ENCODE measurements around the gene PPID.
A peak's percentile ranks its signal among the peaks of the same experiment; 100 is the strongest.
"Not testable (repeated sequence)": the region's sequence is repeated elsewhere in the genome, so short reads cannot be mapped to it uniquely, and the experiment has no call there.

PPID gene

DNA sequence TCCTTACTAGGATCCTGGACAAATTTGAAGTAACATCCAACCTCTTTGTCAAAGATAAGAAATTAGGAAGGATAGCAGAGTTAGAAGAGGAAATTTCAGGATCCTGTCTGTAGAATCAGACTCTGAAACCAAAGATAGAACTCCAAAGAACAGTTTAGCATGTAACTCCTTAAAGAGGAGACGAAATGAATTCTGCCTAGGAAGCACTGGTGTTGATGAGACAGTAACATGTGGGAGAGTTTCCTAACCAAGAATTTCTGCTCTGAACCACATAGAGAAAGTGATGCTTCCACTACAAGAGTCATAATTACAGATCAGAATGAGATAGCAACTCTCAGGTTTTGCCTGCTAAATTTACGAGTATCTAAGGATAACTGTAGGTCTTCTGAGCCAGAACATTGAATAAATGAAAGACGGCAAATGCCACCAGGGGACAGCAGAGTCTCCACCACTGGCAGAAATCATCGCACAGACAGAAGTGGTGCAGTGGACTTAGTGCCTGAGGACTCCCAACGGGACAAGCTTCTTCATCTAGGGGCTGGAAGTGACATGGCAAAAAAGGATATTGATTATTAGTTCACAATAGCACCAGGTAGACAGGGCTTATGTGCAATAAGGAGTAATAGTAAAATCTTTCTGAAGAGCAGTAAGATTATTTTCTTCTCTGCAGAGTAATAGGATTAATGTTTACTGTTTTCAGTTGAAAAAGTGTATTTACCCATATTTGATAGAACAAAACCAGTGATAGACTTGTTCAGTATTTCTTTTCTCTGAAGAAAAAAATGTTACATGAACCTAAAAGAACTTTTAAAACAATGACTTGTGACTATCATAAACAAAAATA lies 6.7 kb upstream of the PPID start:
- DNase-seq, result no peak

DNA sequence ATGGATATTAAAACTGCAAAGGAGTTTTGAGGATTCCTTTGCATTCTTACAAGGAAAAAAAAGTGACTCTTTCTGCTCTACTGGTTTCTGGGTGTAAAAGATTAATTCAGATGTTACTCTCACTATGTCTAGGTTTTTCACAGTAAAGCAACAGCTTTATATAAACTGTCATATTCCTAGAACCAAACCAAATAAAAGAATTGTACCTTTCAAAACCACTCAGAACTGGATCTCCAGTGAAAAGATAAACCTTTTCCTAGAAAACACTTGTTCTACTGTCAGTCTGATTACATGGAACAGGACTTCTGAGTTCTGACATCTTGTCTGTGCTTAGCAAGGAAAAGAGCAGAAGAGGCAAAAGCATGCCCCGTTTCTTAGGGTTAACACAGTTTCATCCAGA lies 5.0 kb upstream of the PPID start:
- DNase-seq, result no peak

DNA sequence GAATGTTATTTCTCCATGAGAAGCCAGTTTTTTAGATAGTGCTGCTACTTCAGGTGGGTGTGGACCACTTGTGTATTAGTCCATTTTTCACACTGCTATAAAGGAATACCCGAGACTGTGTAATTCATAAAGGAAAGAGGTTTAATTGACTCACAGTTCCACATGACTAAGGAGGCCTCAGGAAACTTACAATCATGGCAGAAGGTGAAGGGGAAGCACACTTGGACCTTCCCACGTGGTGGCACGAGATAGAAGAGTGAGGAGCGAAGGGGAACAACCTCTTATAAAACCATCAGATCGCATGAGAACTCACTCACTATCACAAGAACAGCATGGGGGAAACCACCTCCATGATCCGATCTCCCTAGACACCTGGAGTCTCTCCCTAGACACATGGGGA lies 3.4 kb upstream of the PPID start:
- no peak for DNase-seq

DNA sequence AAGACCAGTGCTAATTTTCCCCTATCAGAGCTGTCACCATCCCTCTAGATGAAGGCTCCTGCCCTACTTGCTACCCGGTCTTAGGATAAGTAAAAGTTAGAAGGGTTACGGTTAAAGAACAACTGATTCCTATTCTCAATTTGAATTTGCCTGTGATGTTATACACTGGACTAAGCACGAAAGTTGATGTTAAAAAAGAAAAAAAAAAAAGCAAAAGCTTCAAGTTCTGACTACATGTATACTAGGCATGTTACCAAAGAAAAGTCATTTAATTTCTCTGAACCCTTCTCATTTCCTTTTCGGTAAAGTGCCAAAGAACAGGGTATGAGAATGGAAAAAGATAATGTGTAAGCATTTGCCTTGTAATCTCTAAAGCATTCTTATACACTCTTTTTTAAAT lies 1.4 kb upstream of the PPID start:
- DNase-seq, result no peak

DNA sequence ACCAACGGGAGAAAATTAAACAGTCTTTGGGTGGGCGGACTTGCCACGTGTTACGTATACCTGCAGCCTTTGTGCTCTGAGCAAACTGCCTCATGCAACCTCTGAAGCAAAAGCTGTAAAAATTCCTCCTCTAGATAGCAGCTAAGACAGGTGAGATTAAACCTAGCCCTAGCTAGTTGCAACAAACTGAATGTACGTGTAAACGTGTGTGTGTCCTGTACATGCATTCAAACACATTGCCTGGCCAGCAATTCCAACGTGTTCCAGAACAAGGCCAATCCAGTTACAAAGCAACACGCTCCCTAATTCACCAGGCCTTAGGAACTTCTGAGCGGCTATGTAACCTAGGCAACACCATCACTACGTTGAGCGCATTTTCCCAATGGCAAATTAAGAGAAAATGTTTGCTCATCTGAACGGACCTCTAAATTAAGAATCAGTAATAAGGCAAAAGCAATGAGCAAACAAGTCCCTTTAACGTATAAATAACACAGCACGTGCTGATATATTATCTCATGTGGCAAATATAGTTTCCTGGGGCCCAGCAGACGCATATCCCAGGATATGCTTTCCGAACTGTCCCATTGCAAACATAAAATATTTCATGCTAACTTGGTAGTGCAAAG lies 792 bp downstream of the PPID start:
- DNase-seq, result no peak

DNA sequence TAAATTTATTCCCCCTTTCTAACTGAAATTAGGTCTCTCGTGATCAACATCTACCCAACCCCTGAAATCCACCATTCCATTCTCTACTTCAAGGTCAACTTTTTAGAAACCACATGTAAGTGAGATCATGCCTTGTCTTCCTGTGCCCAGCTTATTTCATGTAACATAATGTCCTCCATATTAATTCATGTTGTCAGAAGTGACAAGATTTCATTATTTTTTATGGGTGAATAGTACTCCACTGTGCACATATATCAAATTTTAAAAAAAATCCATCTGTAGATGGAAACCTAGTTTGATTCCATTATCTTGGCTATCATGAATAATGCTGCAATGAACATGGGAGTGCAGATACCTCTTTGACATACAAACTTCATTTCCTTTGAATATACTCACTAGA lies 1.5 kb downstream of the PPID start:
- no peak for DNase-seq

DNA sequence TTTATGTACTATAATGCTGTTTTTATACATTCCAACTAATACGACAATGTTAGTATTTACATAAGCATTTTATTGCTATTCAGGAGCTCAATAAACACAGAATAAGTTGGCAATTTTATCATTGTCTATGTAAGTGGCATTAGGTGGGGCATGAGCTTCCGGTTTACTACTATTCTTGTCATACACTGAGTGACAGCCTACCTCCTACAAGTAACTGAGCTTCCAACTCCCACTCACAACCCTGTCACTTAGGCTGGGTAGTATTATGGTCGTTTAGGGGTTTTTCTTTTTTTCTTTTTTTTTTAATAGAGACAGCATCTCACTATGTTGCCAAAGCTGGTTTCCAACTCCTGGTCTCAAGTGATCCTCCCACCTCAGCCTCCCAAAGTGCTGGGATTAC lies 7.4 kb downstream of the PPID start:
- no peak for DNase-seq

DNA sequence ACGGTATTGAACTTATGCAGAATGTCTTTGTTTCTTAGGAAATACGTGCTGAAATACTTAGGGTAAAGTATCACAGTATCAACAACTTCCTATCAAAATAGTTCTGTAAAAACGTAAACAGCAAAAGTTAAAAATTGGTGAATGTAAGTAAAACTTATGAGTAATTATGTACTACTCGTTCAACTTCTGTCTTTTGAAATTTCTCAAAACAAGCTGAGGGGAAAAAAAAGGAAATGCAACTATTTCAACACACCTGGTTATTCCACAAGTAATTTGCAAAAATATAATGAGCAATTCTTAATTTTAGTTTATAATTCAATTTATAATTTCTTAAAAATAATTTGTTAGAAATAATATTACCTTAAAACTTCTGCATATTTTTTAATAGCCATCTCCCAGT lies 8.3 kb downstream of the PPID start:
- no peak for DNase-seq

DNA sequence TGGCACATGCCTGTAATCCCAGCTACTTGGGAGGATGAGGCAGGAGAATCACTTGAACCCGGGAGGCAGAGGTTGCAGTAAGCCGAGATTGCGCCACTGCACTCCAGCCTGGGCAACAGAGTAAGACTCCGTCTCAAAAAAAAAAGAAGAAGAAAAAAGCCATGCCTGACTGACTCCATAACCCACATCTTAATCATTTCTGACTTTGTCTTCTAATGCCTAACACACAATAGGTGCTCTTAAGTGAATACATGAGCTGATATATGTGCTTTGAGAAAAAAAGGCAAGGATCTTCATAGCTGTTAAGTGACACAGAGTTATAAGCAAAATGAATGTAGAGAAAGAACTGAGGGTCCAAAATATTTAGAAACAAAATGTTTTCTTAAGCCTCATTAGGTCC lies 10.6 kb downstream of the PPID start:
- DNase-seq, result not testable (repeated sequence)

DNA sequence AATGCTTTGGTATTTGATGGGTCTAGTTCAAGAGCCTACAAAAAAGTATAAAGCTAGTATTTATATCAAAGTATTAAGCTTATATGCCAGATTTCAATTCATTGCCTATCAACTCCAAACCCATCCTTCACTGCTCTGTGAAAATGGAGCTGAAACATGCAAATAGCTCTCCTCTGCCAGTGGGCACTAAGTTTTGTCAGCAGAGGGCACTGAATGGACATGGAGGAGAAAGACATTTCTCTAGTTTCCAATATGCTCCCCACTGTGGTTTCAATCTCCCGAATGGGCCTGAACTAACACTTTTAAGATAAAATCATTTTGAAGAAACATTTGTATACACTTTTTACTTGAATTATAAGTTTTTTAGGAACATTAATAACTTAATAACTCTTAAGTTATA lies 12.4 kb downstream of the PPID start:
- DNase-seq, result no peak

DNA sequence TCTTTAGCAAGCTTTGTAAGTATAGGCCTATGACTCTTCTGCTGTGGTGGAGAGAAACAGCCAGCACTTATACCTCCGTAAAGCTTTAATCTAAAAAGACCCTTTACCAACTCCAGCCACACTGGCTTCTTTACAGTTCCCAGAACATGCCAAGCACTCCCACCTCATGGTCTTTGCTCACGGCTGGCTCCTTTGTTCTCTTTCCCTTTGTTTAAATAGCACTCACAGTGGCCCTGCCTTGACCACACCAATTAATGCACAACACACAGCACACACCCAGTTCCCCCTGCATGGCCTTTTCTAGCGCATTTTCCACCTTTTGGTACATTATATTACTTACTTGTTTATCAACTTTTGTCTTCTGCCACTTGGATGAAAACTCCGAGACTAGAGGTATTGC lies 18.9 kb downstream of the PPID start:
- DNase-seq, result no peak

DNA sequence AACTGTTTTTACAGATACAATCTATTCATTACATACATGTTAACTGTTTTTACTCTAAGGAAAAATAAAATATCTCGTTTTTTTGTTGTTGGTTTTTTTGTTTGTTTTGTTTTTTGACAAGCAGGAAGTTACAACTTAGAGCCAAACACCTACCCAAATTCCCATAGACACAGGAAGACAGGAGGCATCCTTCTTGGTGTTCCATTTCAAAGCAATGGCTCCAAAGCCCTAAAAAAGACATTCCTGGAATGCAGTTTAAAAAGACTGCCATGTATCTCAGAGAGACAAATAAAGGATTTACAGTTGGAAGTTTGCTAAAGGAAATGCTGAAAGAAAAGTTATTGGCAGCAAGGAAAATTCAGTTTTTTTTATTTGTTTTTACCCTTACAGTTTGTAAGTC lies 34.4 kb downstream of the PPID start:
- DNase-seq, result no peak

DNA sequence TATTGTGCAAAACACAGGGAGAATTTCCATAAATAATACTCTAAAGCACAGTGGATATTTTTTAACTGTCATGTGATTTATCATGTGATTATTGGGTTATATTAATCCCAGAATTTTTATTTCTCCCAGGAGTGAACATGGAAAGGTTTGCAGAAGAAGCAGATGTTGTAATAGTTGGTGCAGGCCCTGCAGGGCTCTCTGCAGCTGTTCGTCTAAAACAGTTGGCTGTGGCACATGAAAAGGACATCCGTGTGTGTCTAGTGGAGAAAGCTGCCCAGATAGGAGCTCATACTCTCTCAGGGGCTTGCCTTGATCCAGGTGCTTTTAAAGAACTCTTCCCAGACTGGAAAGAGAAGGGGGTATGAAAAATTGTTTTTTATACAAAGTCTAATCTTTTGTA lies 41.1 kb downstream of the PPID start:
- no peak for DNase-seq

DNA sequence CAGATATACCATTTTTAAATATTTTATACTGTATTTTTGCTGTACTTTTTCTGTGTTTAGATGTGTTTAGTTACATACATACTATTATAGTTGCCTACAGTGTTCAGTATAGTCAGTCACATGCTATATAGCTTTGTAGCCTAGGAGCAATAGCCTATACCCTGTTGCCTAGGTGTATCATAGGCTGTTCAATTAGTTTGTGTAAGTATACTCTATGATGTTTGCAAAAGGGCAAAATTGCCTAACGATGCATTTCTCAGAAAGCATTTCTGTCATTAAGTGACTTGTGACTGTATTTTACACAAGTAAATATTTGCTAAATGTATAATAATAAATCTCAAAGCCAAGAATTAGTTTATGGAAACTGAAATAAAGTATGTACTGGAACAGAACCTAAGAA lies 41.6 kb downstream of the PPID start:
- DNase-seq, result no peak

DNA sequence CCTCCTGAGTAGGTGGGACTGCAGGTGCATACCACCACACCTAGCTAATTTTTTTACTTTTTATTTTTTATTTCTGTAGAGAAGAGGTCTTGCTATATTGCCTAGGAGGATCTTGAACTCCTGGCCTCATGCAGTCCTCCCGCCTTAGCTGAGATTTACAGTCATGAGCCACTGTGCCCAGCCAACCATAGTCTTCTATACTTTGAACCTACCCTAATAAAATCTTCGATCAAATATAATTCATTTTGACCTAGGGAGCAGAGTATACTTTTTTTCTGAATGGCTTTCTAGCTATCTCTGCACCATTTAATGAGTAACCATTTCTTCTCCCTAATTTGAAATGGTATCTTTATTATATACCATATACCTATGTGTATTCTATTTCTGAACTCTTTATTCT lies 44.4 kb downstream of the PPID start:
- DNase-seq, result no peak

DNA sequence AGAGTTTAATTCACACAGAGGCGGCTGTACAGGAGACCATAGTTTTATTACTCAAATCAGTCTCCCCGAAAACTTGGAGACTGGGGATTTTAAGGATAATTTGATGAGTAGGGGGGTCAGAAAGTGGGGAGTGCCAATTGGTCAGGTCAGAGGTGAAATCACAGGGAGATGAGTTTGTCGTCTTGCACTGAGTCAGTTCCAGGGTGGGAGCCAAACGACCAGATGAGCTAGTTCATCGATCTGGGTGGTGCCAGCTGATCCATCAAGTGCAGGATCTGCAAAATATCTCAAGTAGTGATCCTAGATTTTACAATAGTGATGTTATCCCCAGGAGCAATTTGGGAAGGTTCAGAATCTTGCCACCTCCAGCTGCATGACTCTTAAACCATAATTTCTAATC lies 47.1 kb downstream of the PPID start:
- no peak for DNase-seq

DNA sequence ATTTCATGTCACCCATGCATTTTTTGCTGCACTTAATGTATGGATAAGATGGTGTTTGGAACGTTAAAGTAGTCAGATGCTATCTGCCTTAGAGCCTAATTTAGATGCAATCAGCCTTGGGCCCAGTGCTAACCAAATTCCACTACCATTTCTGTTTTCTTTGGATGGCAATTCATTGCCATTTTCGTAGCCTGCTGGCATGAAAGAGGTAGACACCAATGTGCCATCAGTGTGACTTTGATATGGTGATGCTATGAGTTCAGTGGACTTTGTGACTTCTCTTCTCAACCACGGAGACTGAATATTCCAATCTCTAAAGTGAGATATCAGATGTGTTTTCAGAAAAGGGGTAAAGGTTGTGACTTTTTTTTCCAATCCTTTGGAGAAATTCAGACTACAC lies 49.6 kb downstream of the PPID start:
- no peak for DNase-seq

DNA sequence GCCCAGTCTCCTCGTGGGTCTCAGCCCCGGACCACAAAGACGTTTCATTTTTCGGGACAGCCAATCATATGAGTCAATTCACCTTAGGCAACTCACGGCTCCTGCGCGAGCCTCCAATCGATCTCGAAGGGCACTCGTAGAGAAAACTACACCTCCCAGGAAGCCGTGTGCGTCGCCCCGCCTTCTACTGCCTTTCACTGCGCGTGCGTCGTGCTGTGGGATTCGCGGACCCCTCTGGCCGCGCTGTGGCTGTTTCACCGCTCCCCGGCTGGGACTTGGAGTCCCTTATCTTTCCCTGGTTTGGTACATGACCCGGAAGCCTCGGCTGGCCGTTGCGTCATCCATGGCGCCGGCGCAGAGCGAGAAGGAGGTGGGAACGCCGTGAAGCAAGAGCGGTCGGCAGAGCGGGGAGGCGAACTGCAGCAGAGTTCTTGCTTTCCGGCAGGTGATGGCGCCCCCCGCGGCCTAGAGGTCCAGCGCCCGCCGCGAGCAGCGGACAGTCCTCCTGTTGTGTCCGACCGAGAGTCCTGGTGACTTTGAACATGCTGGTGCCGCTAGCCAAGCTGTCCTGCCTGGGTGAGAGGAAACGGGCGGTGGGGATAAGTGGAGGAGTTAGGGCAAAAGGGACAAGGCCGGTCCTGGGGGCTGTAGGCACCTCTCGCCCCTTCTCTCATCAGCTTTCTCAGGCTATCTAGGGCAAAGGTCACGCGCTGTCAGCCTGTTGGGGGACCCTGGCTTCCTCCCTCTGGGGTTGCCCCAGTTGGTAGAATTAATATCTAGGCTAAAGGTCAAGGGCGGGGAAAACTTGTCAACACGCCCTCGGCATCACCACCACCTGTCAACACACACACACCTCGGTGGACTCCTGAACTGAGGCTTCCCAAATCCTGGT lies 51.0 kb downstream of the PPID start, which contains the start of gene ETFDH:
ETFDH (plus strand) TSS at position 382 of the 892 bp plus-strand sequence; CDS start at position 543, 161 bp downstream.
- DNase-seq, result peak; percentile 96

DNA sequence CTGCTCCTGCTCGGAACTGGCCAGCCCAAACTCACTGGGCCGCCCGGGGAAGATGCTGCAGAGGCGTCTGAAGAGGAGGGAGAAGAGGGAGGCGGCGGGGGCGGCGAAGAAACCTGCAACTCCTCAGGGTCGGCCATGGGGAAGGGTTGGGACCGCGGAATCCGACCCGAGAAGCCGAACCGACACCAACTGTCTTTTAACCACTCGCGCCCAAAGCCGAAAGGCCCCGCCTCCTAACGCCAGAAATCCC lies 51.6 kb downstream of the PPID start, which contains the start of gene C4orf46:
C4orf46 (minus strand) TSS at position 223 of the 250 bp plus-strand sequence; CDS start at position 137, 86 bp downstream.
- DNase-seq, result no peak

DNA sequence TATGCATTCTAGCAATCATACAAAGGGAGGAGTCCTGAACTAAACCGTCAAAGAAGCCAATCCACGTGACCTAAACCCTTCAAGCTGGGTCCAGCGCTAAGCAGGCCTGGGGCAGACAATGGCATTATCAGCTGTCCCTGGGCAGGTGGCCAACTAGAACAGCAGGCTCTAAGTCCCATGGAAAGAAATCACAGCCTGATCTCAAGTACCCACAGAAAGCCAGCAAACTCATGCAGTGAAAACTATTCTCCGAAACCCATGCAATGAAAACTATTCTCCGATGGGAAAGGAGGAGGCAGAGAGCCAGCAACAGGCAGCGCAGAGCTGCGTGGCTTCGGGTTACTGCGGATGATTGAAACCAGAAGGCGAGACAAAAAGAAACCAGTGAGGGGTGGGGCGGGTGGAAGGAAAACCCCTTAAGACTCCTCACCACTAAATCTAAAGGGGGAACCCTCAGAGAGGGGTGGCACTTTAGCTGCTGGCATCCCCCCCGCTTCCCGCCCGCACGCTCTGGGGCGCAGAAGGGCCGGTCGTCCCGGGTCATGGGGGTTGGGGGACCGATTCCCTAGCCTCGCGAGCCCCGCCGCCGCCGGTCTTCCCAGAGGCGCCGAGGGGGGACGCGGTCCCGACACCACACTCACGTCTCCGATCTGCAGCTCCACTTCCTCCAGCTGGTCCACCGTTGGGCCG lies 52.1 kb downstream of the PPID start:
- DNase-seq, result peak; percentile 44

DNA sequence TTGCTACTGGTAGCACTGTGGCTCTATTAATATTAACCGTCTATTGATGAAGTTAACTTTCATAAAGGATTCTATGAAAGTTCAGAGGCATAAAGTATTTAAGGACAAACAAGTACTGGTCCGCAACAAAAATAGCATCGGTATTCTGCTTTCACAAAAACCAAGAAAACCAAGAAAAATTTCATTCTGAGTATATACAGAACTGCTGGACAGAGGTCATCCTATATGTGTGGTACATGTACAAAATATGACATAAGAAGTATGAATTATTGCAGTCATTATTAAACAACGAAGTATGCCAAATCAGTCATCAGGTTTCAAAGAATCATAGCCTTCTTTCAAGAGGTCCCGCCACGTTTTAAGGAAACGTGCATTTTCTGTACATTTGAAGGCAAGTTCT lies 53.9 kb downstream of the PPID start:
- no peak for DNase-seq

DNA sequence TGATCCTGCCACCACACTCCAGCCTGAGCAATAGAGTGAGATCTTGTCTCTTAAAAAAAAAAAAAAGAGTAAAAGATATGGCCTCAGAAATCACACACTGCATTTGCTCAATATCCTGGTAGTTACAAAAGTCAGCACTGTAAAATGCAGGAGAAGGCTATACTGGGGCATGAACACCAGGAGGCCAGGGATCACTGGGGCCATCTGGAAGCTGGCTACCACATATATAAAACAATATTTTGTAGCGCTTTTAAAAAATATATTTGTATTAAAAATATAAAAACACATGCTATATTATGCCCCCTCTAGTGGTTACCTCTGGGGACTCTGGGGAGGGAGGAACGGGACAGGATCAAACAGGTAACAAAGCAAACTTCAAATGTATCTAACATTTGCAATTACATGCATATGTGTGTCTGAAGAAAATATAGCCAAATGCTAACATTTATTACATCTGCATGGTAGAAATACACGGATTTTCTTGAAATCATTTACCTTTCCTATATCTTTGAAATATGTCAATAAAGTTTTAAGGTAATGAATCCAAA lies 55.5 kb downstream of the PPID start:
- DNase-seq, result no peak

DNA sequence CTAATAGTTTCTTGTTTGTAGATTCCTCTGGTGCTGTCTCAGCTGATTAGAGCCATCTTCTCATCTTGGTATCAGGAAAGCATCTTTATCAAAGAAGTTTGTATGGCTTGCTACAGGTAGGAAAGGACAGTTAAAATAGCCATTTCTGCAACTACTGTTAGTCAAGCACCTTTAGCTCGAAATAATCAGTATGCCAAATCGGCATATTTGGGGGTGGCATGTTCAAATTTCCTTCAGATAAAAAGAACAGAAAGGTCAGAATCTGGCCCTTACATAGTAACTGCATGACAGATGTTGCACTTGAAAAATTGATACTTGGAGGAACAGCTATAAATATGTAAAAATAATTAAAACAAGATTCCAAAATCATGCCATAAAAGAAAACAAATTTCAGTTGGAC lies 56.3 kb downstream of the PPID start:
- DNase-seq, result no peak
